GM12878 (cell line): ENCODE data around the gene SLAMF1. TPM values are rescaled to one million over a fixed set of nuclear protein-coding genes. Genes with fewer than 3 reads are reported as not detected.

Experiments used
- ATAC-seq: fragments of 200-7000 bp; cut with Tn5 transposase; 3 replicates; pipeline ENCODE4 v1.9.1; 2020; ENCODE audit warnings: mild to moderate bottlenecking, moderate library complexity
- BruUV-seq: library from RNA; stranded (reverse); fragments of 400-500 nt; replicated peaks from 2 replicates; lab custom pipeline; 2021; lab: Mats Ljungman, UMichigan
- CTCF ChIA-PET: fragments of 300-600 bp; sonication (Branson Sonifier 250); formaldehyde crosslinking; extraction: SDS; loops from one replicate; lab custom pipeline; 2021; ENCODE audit warnings: inconsistent platforms; lab: Yijun Ruan, JAX
- POLR2A ChIA-PET: fragments of 350-600 bp; formaldehyde crosslinking; extraction: SDS; loops from one replicate; lab custom pipeline; 2021; ENCODE audit warnings: inconsistent platforms; lab: Charles Lee
- RAD21 ChIA-PET: fragments of 300-600 bp; sonication (Branson Sonifier 250); formaldehyde crosslinking; loops from one replicate; lab custom pipeline; 2023; ENCODE audit warnings: antibody characterized with exemption; ENCODE audit not compliant: unreplicated experiment; lab: Charles Lee
- SMC1A ChIA-PET: fragments of 300-600 bp; sonication (Branson Sonifier 250); formaldehyde crosslinking; loops from one replicate; lab custom pipeline; 2023; ENCODE audit not compliant: unreplicated experiment, uncharacterized antibody; lab: Charles Lee
- DNase-seq: peaks from one replicate; pipeline ENCODE4 v3.0.0-alpha.2; 2011; ENCODE audit warnings: low read depth, low spot score
- FAIRE-seq: peaks from 3 replicates; lab custom pipeline; 2011; peaks lifted over from hg19 to GRCh38; lab: Jason Lieb, UNC
- H2AFZ ChIP-seq: 2 replicates; pipeline ENCODE4 v1.6.0; 2011; ENCODE audit warnings: low read depth, low read length, control low read depth; ENCODE audit not compliant: control insufficient read depth
- H3K27ac ChIP-seq: 2 replicates; pipeline ENCODE4 v1.5.1; 2011; ENCODE audit warnings: control low read depth; ENCODE audit not compliant: control insufficient read depth, insufficient read depth
- H3K27me3 ChIP-seq, 2 experiments: replicated peaks in 1 of 2; 2 replicates each; pipeline versions ENCODE4 v1.6.0 to v1.6.1; 2011; ENCODE audit warnings: low read length in 1 of 2; ENCODE audit not compliant: control insufficient read depth in 2 of 2, insufficient read depth in 2 of 2
- H3K36me3 ChIP-seq, 2 experiments: 2 replicates each; pipeline ENCODE4 v1.5.1; 2011; ENCODE audit warnings: low read length in 1 of 2; ENCODE audit not compliant: control insufficient read depth in 2 of 2, insufficient read depth in 2 of 2
- H3K4me1 ChIP-seq: 2 replicates; pipeline ENCODE4 v1.6.1; 2011; ENCODE audit warnings: mild to moderate bottlenecking, low read length, moderate library complexity, mixed read lengths; ENCODE audit not compliant: control insufficient read depth, insufficient read depth
- H3K4me2 ChIP-seq: 2 replicates; pipeline ENCODE4 v1.6.0; 2011; ENCODE audit warnings: control low read depth; ENCODE audit not compliant: control insufficient read depth, insufficient read depth
- H3K4me3 ChIP-seq: fragments of 200-600 bp; sonication (generic); 2 replicates; pipeline ENCODE4 v1.5.1; 2016
- H3K79me2 ChIP-seq: 2 replicates; pipeline ENCODE4 v1.6.0; 2011; ENCODE audit warnings: low read length; ENCODE audit not compliant: control insufficient read depth, insufficient read depth
- H3K9ac ChIP-seq: 2 replicates; pipeline ENCODE4 v1.8.0; 2011; ENCODE audit warnings: low read length, control low read depth, mixed read lengths; ENCODE audit not compliant: control insufficient read depth, insufficient read depth
- H3K9me3 ChIP-seq: replicated peaks from 3 replicates; pipeline ENCODE4 v1.5.1; 2011; ENCODE audit warnings: mild to moderate bottlenecking, low read length; ENCODE audit not compliant: control insufficient read depth, insufficient read depth
- H4K20me1 ChIP-seq: 2 replicates; pipeline ENCODE4 v1.6.0; 2011; ENCODE audit not compliant: control insufficient read depth, insufficient read depth
- ATF7 ChIP-seq: fragments of 450-650 bp; IDR thresholded peaks from 2 replicates; pipeline ENCODE4 v1.6.1; 2016; ENCODE audit warnings: low read depth, mild to moderate bottlenecking
- DPF2 ChIP-seq: fragments of 450-650 bp; IDR thresholded peaks from 2 replicates; pipeline ENCODE4 v1.6.1; 2017; ENCODE audit warnings: mild to moderate bottlenecking
- EP300 ChIP-seq, 2 experiments: fragments of 150-350 bp in 1 of 2; IDR thresholded peaks; 2 replicates each; pipeline ENCODE4 v1.6.1; 2011 to 2012; ENCODE audit warnings: low read depth in 2 of 2, low read length in 2 of 2, borderline replicate concordance in 1 of 2, improper control_type of control experiment in 1 of 2, inconsistent platforms in 1 of 2; ENCODE audit not compliant: control insufficient read depth in 1 of 2
- FOS ChIP-seq: IDR thresholded peaks from 3 replicates; pipeline ENCODE4 v1.6.1; 2011; ENCODE audit warnings: borderline replicate concordance; ENCODE audit not compliant: insufficient read length; ENCODE audit errors: extremely low read depth
- GATAD2B ChIP-seq: fragments of 450-650 bp; conservative IDR thresholded peaks from 2 replicates; pipeline ENCODE4 v1.6.1; 2017; ENCODE audit warnings: low read depth, mild to moderate bottlenecking, moderate library complexity
- IRF4 ChIP-seq: IDR thresholded peaks from 2 replicates; pipeline ENCODE4 v1.6.1; 2011; ENCODE audit warnings: low read depth, low read length
- JUNB ChIP-seq: IDR thresholded peaks from 2 replicates; pipeline ENCODE4 v1.6.1; 2016; ENCODE audit warnings: antibody characterized with exemption, mild to moderate bottlenecking
- NR2C1 ChIP-seq: fragments of 450-650 bp; IDR thresholded peaks from 2 replicates; pipeline ENCODE4 v1.6.1; 2017; ENCODE audit warnings: antibody characterized with exemption, mild to moderate bottlenecking, moderate library complexity
- NR2F1 ChIP-seq: fragments of 450-650 bp; conservative IDR thresholded peaks from 2 replicates; pipeline ENCODE4 v1.6.1; 2017; ENCODE audit warnings: mild to moderate bottlenecking
- RELA ChIP-seq: fragments of 450-650 bp; IDR thresholded peaks from 2 replicates; pipeline ENCODE4 v1.8.0; 2014; ENCODE audit warnings: borderline replicate concordance; ENCODE audit not compliant: partially characterized antibody
- STAT3 ChIP-seq: IDR thresholded peaks from 2 replicates; pipeline ENCODE4 v1.6.1; 2011; ENCODE audit warnings: low read depth, low read length, improper control_type of control experiment
- ZNF384 ChIP-seq: IDR thresholded peaks from 2 replicates; pipeline ENCODE4 v1.6.1; 2012; ENCODE audit warnings: low read depth, mild to moderate bottlenecking, low read length, improper control_type of control experiment, borderline replicate concordance
- WGBS: methylation state at CpG from one replicate; pipeline ENCODE4 v1.1.6; 2016; ENCODE audit warnings: low lambda C conversion rate; ENCODE audit not compliant: insufficient replicate concordance, insufficient coverage; ENCODE audit errors: missing lambda C conversion rate; 5-methylcytosine and 5-hydroxymethylcytosine counted together
- in situ Hi-C: fragments of 300-500 bp; cut with MboI; formaldehyde crosslinking; loops from 9 replicates; pipeline ENCODE4 v1.14.3; 2018; ENCODE audit warnings: mixed read lengths
- intact Hi-C: fragments of 100-400 bp; cut with micrococcal nuclease; formaldehyde crosslinking; loops from one replicate; pipeline ENCODE4 v1.14.2; 2022; ENCODE audit not compliant: unreplicated experiment
- polyA plus RNA-seq, 11 experiments: library from polyadenylated mRNA; depleted of rRNA in 4 of 11; unstranded in 6 of 11; stranded (reverse) in 5 of 11; fragments of >200 nt; fragmentation: Nextera tagmentation in 4 of 11; fragmentation: Illumina TruSeq in 1 of 11; extraction: Ambion mirVana in 4 of 11; extraction: Trizol in 1 of 11; gene quantifications; 1 replicate in 1 of 11; 2 replicates in 10 of 11; pipeline versions ENCODE4 v1.2.1 to v1.2.3, GENCODE V29; 2011 to 2016; ENCODE audit warnings: inconsistent platforms in 2 of 11, missing spikeins in 2 of 11, low read depth in 1 of 11
- total RNA-seq, 4 experiments: library from RNA; depleted of rRNA in 3 of 4; stranded (reverse); fragments of >200 nt in 3 of 4; fragmentation: Illumina TruSeq in 1 of 4; extraction: Trizol in 1 of 4; gene quantifications; 2 replicates each; pipeline versions ENCODE4 v1.2.1 to v1.2.3, GENCODE V29; 2013 to 2021
- TF ChIP-seq, protein P1 (sequence below): fragments of 450-650 bp; IDR thresholded peaks from 2 replicates; pipeline ENCODE4 v1.6.1; 2016; ENCODE audit warnings: mild to moderate bottlenecking, moderate library complexity, borderline replicate concordance
- TF ChIP-seq, protein P2 (sequence below): fragments of 450-650 bp; IDR thresholded peaks from 2 replicates; pipeline ENCODE4 v1.6.1; 2017; ENCODE audit warnings: mild to moderate bottlenecking, moderate library complexity

The SLAMF1 gene
- total and polyA plus RNA-seq, 10 of the 15 experiments (the other 5 are each of a cell fraction or from before 2014, with no cell fraction given), result 87.3 to 260 (median 131) TPM

DNA sequence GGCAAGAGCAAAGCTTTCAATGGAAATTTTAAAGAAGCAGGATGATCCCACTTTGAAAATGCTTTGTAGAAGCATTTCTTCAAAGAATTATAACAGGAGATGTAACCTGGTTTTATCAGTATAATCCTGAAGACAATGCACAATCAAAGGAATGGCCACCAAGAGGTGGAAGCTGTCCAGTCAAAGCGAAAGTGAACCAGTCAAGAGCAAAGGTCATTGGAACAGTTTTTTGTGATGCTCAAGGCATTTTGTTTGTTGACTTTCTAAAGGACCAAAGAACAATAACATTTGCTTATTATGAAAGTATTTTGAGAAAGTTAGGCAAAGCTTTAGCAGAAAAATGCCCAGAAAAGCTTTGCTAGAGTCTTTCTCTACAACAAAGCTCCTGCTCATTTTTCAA is 62.1 kb downstream of the SLAMF1 start:
- POLR2A ChIA-PET, result interaction anchor here (0.6 to 1.8 kb wide), 7 partner anchors 9 to 78 kb away, joined by 3 to 7 read pairs (median 3); no protein-coding TSS in a partner anchor
- H4K20me1 ChIP-seq, result no peaks in the 10 kb centered on the region
- H3K4me2 ChIP-seq, result no peak overlapping the region
- intact Hi-C loops (no loop called here), in situ Hi-C loops (no loop called here)
- 95% methylated on average over 1 of the region's 1 CpG for WGBS
- H3K27ac ChIP-seq, result no peak overlapping the region
- no peak for TF ChIP-seq ATF7
- TF ChIP-seq, protein P1, sequence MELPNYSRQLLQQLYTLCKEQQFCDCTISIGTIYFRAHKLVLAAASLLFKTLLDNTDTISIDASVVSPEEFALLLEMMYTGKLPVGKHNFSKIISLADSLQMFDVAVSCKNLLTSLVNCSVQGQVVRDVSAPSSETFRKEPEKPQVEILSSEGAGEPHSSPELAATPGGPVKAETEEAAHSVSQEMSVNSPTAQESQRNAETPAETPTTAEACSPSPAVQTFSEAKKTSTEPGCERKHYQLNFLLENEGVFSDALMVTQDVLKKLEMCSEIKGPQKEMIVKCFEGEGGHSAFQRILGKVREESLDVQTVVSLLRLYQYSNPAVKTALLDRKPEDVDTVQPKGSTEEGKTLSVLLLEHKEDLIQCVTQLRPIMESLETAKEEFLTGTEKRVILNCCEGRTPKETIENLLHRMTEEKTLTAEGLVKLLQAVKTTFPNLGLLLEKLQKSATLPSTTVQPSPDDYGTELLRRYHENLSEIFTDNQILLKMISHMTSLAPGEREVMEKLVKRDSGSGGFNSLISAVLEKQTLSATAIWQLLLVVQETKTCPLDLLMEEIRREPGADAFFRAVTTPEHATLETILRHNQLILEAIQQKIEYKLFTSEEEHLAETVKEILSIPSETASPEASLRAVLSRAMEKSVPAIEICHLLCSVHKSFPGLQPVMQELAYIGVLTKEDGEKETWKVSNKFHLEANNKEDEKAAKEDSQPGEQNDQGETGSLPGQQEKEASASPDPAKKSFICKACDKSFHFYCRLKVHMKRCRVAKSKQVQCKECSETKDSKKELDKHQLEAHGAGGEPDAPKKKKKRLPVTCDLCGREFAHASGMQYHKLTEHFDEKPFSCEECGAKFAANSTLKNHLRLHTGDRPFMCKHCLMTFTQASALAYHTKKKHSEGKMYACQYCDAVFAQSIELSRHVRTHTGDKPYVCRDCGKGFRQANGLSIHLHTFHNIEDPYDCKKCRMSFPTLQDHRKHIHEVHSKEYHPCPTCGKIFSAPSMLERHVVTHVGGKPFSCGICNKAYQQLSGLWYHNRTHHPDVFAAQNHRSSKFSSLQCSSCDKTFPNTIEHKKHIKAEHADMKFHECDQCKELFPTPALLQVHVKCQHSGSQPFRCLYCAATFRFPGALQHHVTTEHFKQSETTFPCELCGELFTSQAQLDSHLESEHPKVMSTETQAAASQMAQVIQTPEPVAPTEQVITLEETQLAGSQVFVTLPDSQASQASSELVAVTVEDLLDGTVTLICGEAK, result no peak
- no peak for TF ChIP-seq STAT3
- no peak for TF ChIP-seq EP300 (IDR thresholded peaks at IDR 0.05; ENCODE audit: borderline replicate concordance in 1 of 2, control insufficient read depth in 1 of 2, low read depth in 2 of 2, low read length in 2 of 2)
- 0 out of 2 replicates have a peak, but pooled peaks have one; percentile 37 for TF ChIP-seq DPF2
- TF ChIP-seq, protein P2, sequence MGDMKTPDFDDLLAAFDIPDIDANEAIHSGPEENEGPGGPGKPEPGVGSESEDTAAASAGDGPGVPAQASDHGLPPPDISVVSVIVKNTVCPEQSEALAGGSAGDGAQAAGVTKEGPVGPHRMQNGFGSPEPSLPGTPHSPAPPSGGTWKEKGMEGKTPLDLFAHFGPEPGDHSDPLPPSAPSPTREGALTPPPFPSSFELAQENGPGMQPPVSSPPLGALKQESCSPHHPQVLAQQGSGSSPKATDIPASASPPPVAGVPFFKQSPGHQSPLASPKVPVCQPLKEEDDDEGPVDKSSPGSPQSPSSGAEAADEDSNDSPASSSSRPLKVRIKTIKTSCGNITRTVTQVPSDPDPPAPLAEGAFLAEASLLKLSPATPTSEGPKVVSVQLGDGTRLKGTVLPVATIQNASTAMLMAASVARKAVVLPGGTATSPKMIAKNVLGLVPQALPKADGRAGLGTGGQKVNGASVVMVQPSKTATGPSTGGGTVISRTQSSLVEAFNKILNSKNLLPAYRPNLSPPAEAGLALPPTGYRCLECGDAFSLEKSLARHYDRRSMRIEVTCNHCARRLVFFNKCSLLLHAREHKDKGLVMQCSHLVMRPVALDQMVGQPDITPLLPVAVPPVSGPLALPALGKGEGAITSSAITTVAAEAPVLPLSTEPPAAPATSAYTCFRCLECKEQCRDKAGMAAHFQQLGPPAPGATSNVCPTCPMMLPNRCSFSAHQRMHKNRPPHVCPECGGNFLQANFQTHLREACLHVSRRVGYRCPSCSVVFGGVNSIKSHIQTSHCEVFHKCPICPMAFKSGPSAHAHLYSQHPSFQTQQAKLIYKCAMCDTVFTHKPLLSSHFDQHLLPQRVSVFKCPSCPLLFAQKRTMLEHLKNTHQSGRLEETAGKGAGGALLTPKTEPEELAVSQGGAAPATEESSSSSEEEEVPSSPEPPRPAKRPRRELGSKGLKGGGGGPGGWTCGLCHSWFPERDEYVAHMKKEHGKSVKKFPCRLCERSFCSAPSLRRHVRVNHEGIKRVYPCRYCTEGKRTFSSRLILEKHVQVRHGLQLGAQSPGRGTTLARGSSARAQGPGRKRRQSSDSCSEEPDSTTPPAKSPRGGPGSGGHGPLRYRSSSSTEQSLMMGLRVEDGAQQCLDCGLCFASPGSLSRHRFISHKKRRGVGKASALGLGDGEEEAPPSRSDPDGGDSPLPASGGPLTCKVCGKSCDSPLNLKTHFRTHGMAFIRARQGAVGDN, result peak; percentile 61; the same call in 1 of the 2 replicates
- TF ChIP-seq ZNF384, result no peak
- peak; percentile 53; the same call in 1 of the 2 replicates for TF ChIP-seq IRF4
- peak; percentile 78 for TF ChIP-seq NR2F1
- no peak for TF ChIP-seq RELA
- no peak for TF ChIP-seq GATAD2B
- no peak for TF ChIP-seq FOS
- TF ChIP-seq NR2C1, result peak; percentile 71
- peak; percentile 67 for TF ChIP-seq JUNB
- no TSS peak for BruUV-seq
- no peaks in the 10 kb centered on the region for H3K36me3 ChIP-seq
- DNase-seq, result no peak
- RAD21 ChIA-PET, result interaction anchor here (1.0 to 2.2 kb wide), 4 partner anchors 10 to 37 kb away, joined by 3 to 7 read pairs (median 5); no protein-coding TSS in a partner anchor
- peaks cover 4% of the 10 kb centered on the region; the same call in 1 of the 2 replicates for H3K4me1 ChIP-seq
- no peak overlapping the region for H3K9ac ChIP-seq
- no peaks in the 10 kb centered on the region for H3K79me2 ChIP-seq
- SMC1A ChIA-PET, result interaction anchor here (0.7 to 3.9 kb wide), 14 partner anchors 9 to 158 kb away, joined by 3 to 28 read pairs (median 4); no protein-coding TSS in a partner anchor
- CTCF ChIA-PET, result interaction anchor here (1.1 to 2.2 kb wide), 10 partner anchors 11 to 156 kb away, joined by 3 to 9 read pairs (median 5); no protein-coding TSS in a partner anchor
- H3K4me3 ChIP-seq, result no peak overlapping the region
- peak; percentile 49 for ATAC-seq
- H3K27me3 ChIP-seq, result no peaks in the 10 kb centered on the region
- H3K9me3 ChIP-seq, result no peaks in the 10 kb centered on the region
- H2AFZ ChIP-seq, result no peak overlapping the region
- FAIRE-seq, result no peak
